ENCODE data around the gene ATPAF2.
A peak's percentile ranks its signal among the peaks of the same experiment; 100 is the strongest.

ATPAF2 gene

GRCh38 chr17:17994271-17995069, 44.5 kb downstream of the ATPAF2 start:
- DNase-seq (ENCODE audit: low read depth): no peak
- no peak overlapping the region for H3K4me3 ChIP-seq (ENCODE audit: low read length)
- TF ChIP-seq CTCF (conservative IDR thresholded peaks at IDR 0.05; ENCODE audit: low read length): peak; percentile 26

GRCh38 chr17:17993852-17994251, 45.1 kb downstream of the ATPAF2 start:
- no peak for TF ChIP-seq CTCF (conservative IDR thresholded peaks at IDR 0.05; ENCODE audit: low read length)
- DNase-seq (ENCODE audit: low read depth): no peak
- no peak overlapping the region for H3K4me3 ChIP-seq (ENCODE audit: low read length)

GRCh38 chr17:17993366-17993765, 45.6 kb downstream of the ATPAF2 start:
- H3K4me3 ChIP-seq (ENCODE audit: low read length): no peak overlapping the region
- DNase-seq (ENCODE audit: low read depth): no peak
- TF ChIP-seq CTCF (conservative IDR thresholded peaks at IDR 0.05; ENCODE audit: low read length): no peak

GRCh38 chr17:17990282-17990681, 48.7 kb downstream of the ATPAF2 start:
- no peak overlapping the region for H3K4me3 ChIP-seq (ENCODE audit: low read length)
- no peak for DNase-seq (ENCODE audit: low read depth)
- no peak for TF ChIP-seq CTCF (conservative IDR thresholded peaks at IDR 0.05; ENCODE audit: low read length)

- no peak for TF ChIP-seq CTCF (conservative IDR thresholded peaks at IDR 0.05; ENCODE audit: low read length)
Measured at GRCh38 chr17:17989618-17990017, 49.4 kb downstream of the ATPAF2 start.

GRCh38 chr17:17989081-17989480, 49.9 kb downstream of the ATPAF2 start:
- TF ChIP-seq CTCF (conservative IDR thresholded peaks at IDR 0.05; ENCODE audit: low read length): no peak
- H3K4me3 ChIP-seq (ENCODE audit: low read length): no peak overlapping the region
- no peak for DNase-seq (ENCODE audit: low read depth)

More at GRCh38 chr17:17989618-17990017, 49.4 kb downstream of the ATPAF2 start:
- H3K4me3 ChIP-seq (ENCODE audit: low read length): no peak overlapping the region
- no peak for DNase-seq (ENCODE audit: low read depth)

- no peak for TF ChIP-seq CTCF (conservative IDR thresholded peaks at IDR 0.05; ENCODE audit: low read length)
- no peak for DNase-seq (ENCODE audit: low read depth)
- no peak overlapping the region for H3K4me3 ChIP-seq (ENCODE audit: low read length)
Measured at GRCh38 chr17:17988427-17988945, 50.5 kb downstream of the ATPAF2 start.
